Activated CD4-positive, alpha-beta T cell treated with anti-CD3 and anti-CD28 coated beads, Interleukin-2, amount 50 U/mL, for 16 hours (primary cell): Measurements from ENCODE around the gene LGALS7B.
"Not testable (repeated sequence)": the region's sequence is repeated elsewhere in the genome, so short reads cannot be mapped to it uniquely, and the experiment has no call there.

Experiments used
- DNase-seq: peaks from one replicate; pipeline ENCODE4 v3.0.0-alpha.2; 2020

Gene LGALS7B

GRCh38 chr19:38797781-38798180 is 8.8 kb downstream of the LGALS7B start:
- not testable (repeated sequence) for DNase-seq

DNA sequence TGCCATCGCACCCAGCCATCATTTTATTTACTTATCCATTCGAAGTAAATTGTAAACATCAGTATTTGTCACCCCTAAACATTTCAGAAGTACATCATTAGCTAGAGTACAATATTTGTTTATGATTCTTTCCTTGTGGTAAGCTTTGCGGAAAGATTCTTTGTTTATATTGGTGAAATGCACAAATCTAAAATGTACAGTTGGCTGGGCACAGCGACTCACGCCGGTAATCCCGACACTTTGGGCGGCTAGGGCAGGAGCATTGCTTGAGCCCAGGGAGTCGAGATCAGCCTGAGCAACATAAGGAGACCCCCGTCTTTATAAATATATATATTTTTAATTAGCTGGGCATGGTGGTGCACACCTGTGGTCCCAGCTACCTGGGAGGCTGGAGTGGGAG is 10.1 kb downstream of the LGALS7B start:
- DNase-seq = no peak

DNA sequence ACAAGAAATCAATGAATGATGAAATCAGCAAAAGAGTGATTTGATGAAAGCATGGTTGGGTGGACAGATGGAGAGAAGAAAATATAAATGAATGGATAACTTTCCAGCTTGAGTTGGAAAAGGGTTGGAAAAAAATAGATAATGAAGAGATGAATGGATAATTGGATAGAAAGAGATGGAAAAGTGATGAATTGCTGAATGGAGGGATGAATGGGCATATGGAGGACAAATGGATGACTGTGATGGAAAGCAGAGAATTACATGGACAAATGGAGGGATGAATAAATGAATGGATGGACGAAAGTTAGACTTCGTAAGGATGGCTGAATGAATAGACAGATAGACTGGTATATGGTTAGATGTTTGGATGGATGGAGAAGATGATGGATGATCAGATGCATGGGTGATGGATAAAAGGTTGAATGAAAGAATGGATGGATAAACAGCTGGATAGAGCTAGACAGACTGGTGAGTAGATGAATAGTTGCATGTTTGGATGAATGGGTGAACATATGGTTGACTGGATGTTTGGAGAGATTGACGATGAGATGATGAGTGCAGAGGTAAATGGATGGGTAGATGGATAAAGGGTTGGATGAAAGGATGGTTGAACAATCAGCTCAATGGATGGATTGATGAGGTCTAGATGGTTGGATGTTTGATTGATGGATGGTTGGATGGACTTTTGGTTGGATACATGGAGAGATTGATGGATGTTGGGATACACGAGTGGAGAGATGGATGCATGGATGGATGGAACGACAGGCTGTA is 11.8 kb downstream of the LGALS7B start:
- DNase-seq = no peak

DNA sequence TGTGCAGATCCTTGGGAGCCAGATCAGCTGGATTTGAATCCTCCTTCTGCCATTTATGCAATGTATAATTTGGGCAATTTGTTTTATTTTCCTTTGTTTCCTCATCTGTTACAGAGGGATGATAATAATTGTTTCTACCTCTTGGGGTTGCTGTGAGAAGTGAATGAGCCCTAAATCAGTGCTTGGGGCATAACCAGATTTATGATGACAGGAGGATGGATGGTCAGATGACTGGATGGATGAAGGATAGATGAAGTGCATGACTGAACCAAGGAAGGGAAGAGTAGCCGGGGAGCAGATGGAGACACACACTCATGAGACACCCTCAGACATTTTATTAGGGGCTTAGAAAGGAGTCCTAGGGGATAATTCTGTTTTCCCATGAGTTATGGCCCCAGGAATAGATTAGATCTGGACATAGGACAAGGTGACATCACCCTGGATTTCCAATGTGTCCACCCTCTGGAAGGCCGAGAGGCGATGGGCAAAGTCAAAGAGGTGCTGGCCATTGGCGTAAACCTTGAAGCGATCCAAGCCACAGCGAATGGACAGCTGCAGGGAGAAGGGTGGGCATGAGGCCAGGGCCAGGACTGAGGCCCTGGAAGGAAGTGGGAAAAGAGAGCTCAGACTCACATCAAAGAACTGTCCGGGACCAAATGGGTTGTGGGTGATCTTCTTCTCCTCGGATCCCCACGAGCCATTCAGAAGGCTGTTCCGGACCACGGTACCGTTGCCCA is 12.5 kb downstream of the LGALS7B start:
- no peak for DNase-seq

DNA sequence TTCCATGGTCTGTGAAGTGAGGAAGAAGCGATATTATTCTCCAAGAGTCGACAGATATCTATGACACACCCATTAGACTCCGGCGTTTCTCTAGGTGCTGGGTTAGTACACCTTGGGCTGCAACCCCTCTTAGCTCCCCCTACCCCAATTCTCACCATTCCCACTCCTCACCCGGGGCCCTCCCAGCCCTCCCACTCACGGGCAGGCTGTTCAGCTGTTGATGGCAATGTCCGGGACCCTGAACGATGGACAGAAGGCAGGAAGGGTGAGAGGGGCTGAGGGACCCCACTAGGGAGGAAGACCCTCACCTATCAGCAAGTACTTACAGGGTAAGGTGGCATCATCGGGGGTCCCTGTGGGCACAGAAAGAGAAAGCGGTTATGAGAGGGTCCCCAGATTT is 14.5 kb downstream of the LGALS7B start:
- no peak for DNase-seq

DNA sequence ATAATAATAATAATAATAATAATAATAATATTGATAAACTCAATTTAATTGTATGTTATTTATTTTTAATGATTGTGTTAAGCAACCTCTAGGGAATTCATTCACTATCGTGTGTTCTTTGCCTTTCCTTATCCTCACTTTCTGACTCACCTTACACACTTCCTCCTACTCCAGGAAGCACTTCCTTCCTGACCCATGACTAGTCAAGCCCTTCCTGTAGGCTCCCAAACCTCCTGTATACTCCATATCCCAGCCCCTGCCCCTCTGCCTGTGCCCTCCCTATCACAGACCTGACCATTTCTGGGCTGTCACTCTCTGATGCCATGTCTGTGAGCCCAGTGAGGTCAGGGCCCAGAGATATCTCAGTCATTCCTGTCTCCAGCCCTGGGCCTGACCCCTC is 16.2 kb downstream of the LGALS7B start:
- peak; percentile 6 for DNase-seq

DNA sequence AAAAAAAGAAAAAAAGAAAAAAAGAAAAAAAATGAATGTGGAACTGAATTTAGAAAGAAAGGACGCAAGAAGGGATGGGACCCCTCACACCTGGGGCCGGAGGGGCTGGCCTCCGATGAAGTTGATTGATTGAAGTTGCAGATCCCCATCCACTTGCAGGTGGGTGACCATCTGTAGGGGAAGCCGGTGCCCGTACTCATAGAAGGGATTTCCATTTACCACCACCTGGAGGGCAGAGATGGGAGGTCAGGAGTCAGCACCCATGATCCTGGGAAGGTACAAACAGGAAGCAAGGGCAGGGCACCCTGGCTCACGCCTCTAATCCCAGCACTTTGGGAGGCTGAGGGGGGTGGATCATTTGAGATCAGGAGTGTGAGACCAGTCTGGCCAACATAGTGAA is 17.4 kb downstream of the LGALS7B start:
- no peak for DNase-seq

GRCh38 chr19:38807374-38808098 is 18.5 kb downstream of the LGALS7B start:
- not testable (repeated sequence) for DNase-seq

GRCh38 chr19:38808741-38809140 is 19.7 kb downstream of the LGALS7B start:
- DNase-seq = no peak

GRCh38 chr19:38809592-38810252 is 20.7 kb downstream of the LGALS7B start:
- DNase-seq = no peak

DNA sequence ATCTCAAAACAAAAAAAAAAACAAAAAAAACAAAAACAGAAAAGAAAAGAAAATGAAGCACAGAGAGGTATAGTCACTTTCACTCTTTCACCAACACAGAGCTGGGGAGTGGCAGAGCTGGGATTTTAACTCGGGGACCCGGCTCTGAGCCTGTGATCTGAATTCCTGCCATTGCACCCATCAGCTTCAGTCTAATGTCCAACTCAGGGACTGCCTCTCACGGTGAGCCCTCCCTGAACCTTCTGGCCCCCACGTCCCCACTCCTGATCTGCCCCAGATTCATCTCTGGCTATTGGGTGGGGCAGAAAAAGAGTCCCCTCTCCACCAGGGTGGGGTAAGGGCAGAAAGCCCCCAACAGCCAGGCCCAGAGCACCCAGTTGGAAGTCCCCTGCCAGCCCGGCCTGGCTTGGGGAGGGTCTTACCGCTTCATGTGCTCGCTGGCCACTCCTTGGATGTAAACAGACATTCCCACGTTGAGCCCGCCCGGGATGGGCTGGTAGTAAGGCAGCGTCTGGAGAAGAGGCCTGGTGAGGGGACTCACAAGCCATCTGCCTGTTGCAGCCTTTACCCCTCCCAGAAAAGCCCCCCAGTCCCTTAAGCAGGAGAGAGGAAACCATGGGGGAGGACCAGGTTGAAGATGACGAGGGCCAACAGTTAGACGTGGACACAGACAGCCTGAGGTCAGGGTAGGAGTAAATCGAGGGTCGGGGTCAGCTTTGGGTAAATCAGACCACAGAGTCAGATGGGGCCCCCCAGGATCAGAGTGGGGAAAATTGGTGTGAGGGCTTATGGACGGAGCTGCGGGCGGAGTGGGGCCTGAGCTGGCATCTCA is 23.2 kb downstream of the LGALS7B start:
- no peak for DNase-seq

GRCh38 chr19:38812841-38813320 is 23.9 kb downstream of the LGALS7B start, which contains the start of gene LGALS4:
Gene LGALS4, minus strand, starts transcription at chr19:38812945. Its CDS starts 59 bp downstream, at chr19:38812886.
- DNase-seq = no peak

- no peak for DNase-seq
These were observed 24.3 kb downstream of the LGALS7B start for GRCh38 chr19:38813323-38813722.

GRCh38 chr19:38813932-38814331 is 24.9 kb downstream of the LGALS7B start:
- not testable (repeated sequence) for DNase-seq

- no peak for DNase-seq
These were observed 26.3 kb downstream of the LGALS7B start for GRCh38 chr19:38815059-38816001.

- no peak for DNase-seq
These were observed 27.2 kb downstream of the LGALS7B start for GRCh38 chr19:38816131-38816750.

- no peak for DNase-seq
These were observed 28.1 kb downstream of the LGALS7B start for GRCh38 chr19:38817081-38817480.

DNA sequence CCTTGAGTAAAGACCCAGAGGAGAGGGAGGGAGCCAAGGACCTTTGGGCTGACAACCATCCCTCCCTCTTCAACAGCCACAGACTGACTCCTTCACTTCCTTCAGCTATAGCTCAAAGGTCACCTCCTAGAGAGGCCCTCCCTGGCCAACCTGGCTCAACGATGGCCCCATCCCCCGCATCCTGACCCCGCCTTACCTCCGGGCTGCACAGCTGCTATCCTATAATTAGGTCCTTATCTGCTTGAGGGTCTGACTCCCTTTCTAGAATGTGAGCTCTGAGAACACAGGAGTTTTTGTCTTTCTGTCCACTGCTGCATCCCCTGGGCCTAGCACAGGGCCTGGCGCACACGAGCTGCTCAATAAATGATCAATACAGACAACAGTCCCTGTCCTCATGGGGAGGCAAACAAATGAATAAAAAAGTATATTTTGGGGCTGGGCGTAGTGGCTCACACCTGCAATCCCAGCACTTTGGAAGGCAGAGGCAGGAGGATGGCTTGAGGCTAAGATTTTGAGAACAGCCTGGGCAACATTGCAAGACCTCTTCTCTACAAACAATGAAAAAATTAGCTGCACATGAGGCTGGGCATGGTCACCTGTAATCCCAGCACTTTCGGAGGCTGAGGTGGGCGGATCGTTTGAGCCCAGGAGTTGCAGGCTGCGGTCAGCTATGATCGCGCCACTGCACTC is 30.4 kb downstream of the LGALS7B start:
- no peak for DNase-seq

GRCh38 chr19:38821230-38821825 is 32.3 kb downstream of the LGALS7B start:
- not testable (repeated sequence) for DNase-seq
